Left lung (tissue), 10 donors: Measurements from ENCODE around the gene SPEF1. TPM values are rescaled to one million over a fixed set of nuclear protein-coding genes. Genes with fewer than 3 reads are reported as not detected.

ENCODE experiments used
- ATAC-seq: fragments of 200-7000 bp; cut with Tn5 transposase; one replicate; pipeline ENCODE4 v1.9.1; 2020; ENCODE audit warnings: moderate library complexity
- DNase-seq, 4 donors: peaks; one replicate each; pipeline ENCODE4 v3.0.0-alpha.2; 2013 to 2020
- H3K27ac ChIP-seq, 2 donors: fragments of 200-600 bp; sonication (generic) in 1 of 2; one replicate each; pipeline versions ENCODE4 v1.5.0 to v1.8.0; 2020 to 2021
- H3K27me3 ChIP-seq, 2 donors: fragments of 200-600 bp; sonication (generic) in 1 of 2; one replicate each; pipeline versions ENCODE4 v1.5.0 to v1.8.0; 2020 to 2021
- H3K36me3 ChIP-seq, 2 donors: fragments of 200-600 bp; sonication (generic) in 1 of 2; one replicate each; pipeline versions ENCODE4 v1.5.0 to v1.8.0; 2020 to 2021
- H3K4me1 ChIP-seq, 2 donors: fragments of 200-600 bp; one replicate each; pipeline ENCODE4 v1.8.0; 2021
- H3K4me3 ChIP-seq, 2 donors: fragments of 200-600 bp; sonication (generic) in 1 of 2; one replicate each; pipeline versions ENCODE4 v1.5.0 to v1.8.0; 2020 to 2021; ENCODE audit warnings: mild to moderate bottlenecking in 1 of 2
- H3K9me3 ChIP-seq, 2 donors: fragments of 200-600 bp; sonication (generic) in 1 of 2; one replicate each; pipeline versions ENCODE4 v1.5.0 to v1.8.0; 2020 to 2021
- CTCF ChIP-seq, 2 donors: fragments of 200-600 bp; sonication (generic) in 1 of 2; IDR thresholded peaks; one replicate each; pipeline versions ENCODE4 v1.5.0 to v1.8.0; 2021; ENCODE audit warnings: antibody characterized with exemption in 2 of 2
- intact Hi-C, 2 donors: fragments of 100-400 bp; cut with DNase I; formaldehyde crosslinking; loops; one replicate each; pipeline versions ENCODE4 v1.11.2 to v1.14.2; 2022
- polyA plus RNA-seq, 6 donors: library from polyadenylated mRNA; unstranded; fragments of 120-200 nt; gene quantifications; one replicate each; pipeline ENCODE4 v1.2.1, GENCODE V29; 2013; ENCODE audit not compliant: insufficient read length in 6 of 6
- total RNA-seq, 2 donors: library from RNA; stranded (reverse); fragmentation: NEBNext Ultra II Directional; extraction: Animal tissue kit (Norgen Biotek cat#: 25700); gene quantifications; one replicate each; pipeline ENCODE4 v1.2.1, GENCODE V29; 2021
- donor health status: DM: no; HTN: yes; CAD: no.
- donor health status: DM: no; HTN: no; CAD: no.

The SPEF1 gene
- total and polyA plus RNA-seq, 8 donors: 0.26 to 4.0 (median 1.9) TPM

- Histone ChIP-seq H3K27me3 (peaks cover 0 to 58% of the 10 kb centered on the region in 2 donors), H3K36me3 (peaks cover 0 to 44% of the 10 kb centered on the region in 2 donors), H3K4me3 (no peak overlapping the region), H3K4me1 (peaks cover 0 to 44% of the 10 kb centered on the region in 2 donors), H3K9me3 (no peaks in the 10 kb centered on the region), H3K27ac (no peak overlapping the region)
- DNase-seq (peak in 1 of 4 donors; percentile 69), ATAC-seq (no peak)
- no peak for TF ChIP-seq CTCF (IDR thresholded peaks at IDR 0.05)
- intact Hi-C loops: no loop called here
These were observed 33.2 kb downstream of the SPEF1 start for GRCh38 chr20:3748073-3748472.

- Histone ChIP-seq H3K27ac (no peak overlapping the region), H3K4me1 (peaks cover 0 to 38% of the 10 kb centered on the region in 2 donors), H3K36me3 (peaks cover 0 to 43% of the 10 kb centered on the region in 2 donors), H3K4me3 (no peak overlapping the region), H3K9me3 (no peaks in the 10 kb centered on the region), H3K27me3 (peaks cover 0 to 58% of the 10 kb centered on the region in 2 donors)
- ATAC-seq: no peak
- no peak for TF ChIP-seq CTCF (IDR thresholded peaks at IDR 0.05)
- intact Hi-C loops: no loop called here
- no peak for DNase-seq
These were observed 33.8 kb downstream of the SPEF1 start for GRCh38 chr20:3747471-3747870.

GRCh38 chr20:3745686-3746173 is 35.5 kb downstream of the SPEF1 start:
- Histone ChIP-seq H3K9me3 (no peaks in the 10 kb centered on the region), H3K4me1 (peaks cover 0 to 27% of the 10 kb centered on the region in 2 donors), H3K27ac (no peak overlapping the region), H3K27me3 (peaks cover 0 to 45% of the 10 kb centered on the region in 2 donors), H3K4me3 (no peak overlapping the region), H3K36me3 (peaks cover 0 to 26% of the 10 kb centered on the region in 2 donors)
- intact Hi-C loops: no loop called here
- DNase-seq (peak in 1 of 4 donors; percentile 39), ATAC-seq (no peak)
- no peak for TF ChIP-seq CTCF (IDR thresholded peaks at IDR 0.05)

- TF ChIP-seq CTCF (IDR thresholded peaks at IDR 0.05): no peak
- Histone ChIP-seq H3K36me3 (peaks cover 0 to 19% of the 10 kb centered on the region in 2 donors), H3K9me3 (no peaks in the 10 kb centered on the region), H3K27me3 (peaks cover 0 to 39% of the 10 kb centered on the region in 2 donors), H3K27ac (no peak overlapping the region), H3K4me3 (peak overlapping the region in 1 of 2 donors; percentile 19), H3K4me1 (peaks cover 0 to 31% of the 10 kb centered on the region in 2 donors)
- DNase-seq: peak in 3 of 4 donors; percentile 42 to 91 (median 82)
- peak; percentile 88 for ATAC-seq
- intact Hi-C loops: no loop called here
These were observed 36.2 kb downstream of the SPEF1 start for GRCh38 chr20:3744806-3745685.

- no peak for TF ChIP-seq CTCF (IDR thresholded peaks at IDR 0.05)
- H3K36me3 ChIP-seq: peaks cover 0 to 14% of the 10 kb centered on the region in 2 donors
- ATAC-seq: no peak
- no peak overlapping the region for H3K27ac ChIP-seq
- no peaks in the 10 kb centered on the region for H3K9me3 ChIP-seq
- intact Hi-C loops: no loop called here
- no peak overlapping the region for H3K4me3 ChIP-seq
- peaks cover 0 to 28% of the 10 kb centered on the region in 2 donors for H3K27me3 ChIP-seq
- peaks cover 0 to 29% of the 10 kb centered on the region in 2 donors for H3K4me1 ChIP-seq
- no peak for DNase-seq
These were observed 37.2 kb downstream of the SPEF1 start for GRCh38 chr20:3744037-3744436.
